Cardiac fibroblast (primary cell): Measurements from ENCODE around the gene TRPM8.
A peak's percentile ranks its signal among the peaks of the same experiment; 100 is the strongest.
"Not testable (repeated sequence)": the region's sequence is repeated elsewhere in the genome, so short reads cannot be mapped to it uniquely, and the experiment has no call there.

Experiments used
- DNase-seq, 2 donors: peaks; one replicate each; pipeline versions ENCODE4 v3.0.0 to v3.0.0-alpha.2; 2010; ENCODE audit warnings: low read depth in 2 of 2
- H3K4me3 ChIP-seq, 2 donors: replicated peaks in 1 of 2; 1 replicate in 1 of 2; 2 replicates in 1 of 2; pipeline ENCODE4 v1.5.1; 2011; ENCODE audit warnings: low read depth in 2 of 2, low read length in 2 of 2, mild to moderate bottlenecking in 2 of 2, moderate library complexity in 1 of 2
- CTCF ChIP-seq: IDR thresholded peaks from one replicate; pipeline ENCODE4 v1.5.1; 2011; ENCODE audit warnings: low read depth, mild to moderate bottlenecking, low read length, inconsistent platforms

TRPM8 gene

GRCh38 chr2:233961905-233962304, 44.7 kb downstream of the TRPM8 start:
- no peak for TF ChIP-seq CTCF
- H3K4me3 ChIP-seq = no peak overlapping the region
- DNase-seq = no peak

- no peak for DNase-seq
- no peak for TF ChIP-seq CTCF
Measured at GRCh38 chr2:233964581-233964980, 47.4 kb downstream of the TRPM8 start.

GRCh38 chr2:233965032-233965603, 47.9 kb downstream of the TRPM8 start:
- no peak for TF ChIP-seq CTCF
- no peak overlapping the region for H3K4me3 ChIP-seq
- DNase-seq = peak in 1 of 2 donors; percentile 10

More at GRCh38 chr2:233964581-233964980, 47.4 kb downstream of the TRPM8 start:
- H3K4me3 ChIP-seq = no peak overlapping the region

- DNase-seq, H3K4me3 ChIP-seq: not testable (repeated sequence)
Measured at GRCh38 chr2:233965646-233966045, 48.5 kb downstream of the TRPM8 start.

GRCh38 chr2:233966388-233966787, 49.2 kb downstream of the TRPM8 start:
- DNase-seq = no peak
- no peak overlapping the region for H3K4me3 ChIP-seq
- TF ChIP-seq CTCF = no peak

- no peak for DNase-seq
Measured at GRCh38 chr2:233967164-233967563, 50.0 kb downstream of the TRPM8 start.

GRCh38 chr2:233968556-233968955, 51.4 kb downstream of the TRPM8 start:
- DNase-seq = no peak
- TF ChIP-seq CTCF = no peak
- no peak overlapping the region for H3K4me3 ChIP-seq

More at GRCh38 chr2:233967164-233967563, 50.0 kb downstream of the TRPM8 start:
- TF ChIP-seq CTCF = no peak
- H3K4me3 ChIP-seq = no peak overlapping the region

- DNase-seq = not testable (repeated sequence)
Measured at GRCh38 chr2:233972460-233972859, 55.3 kb downstream of the TRPM8 start.

More at GRCh38 chr2:233972460-233972859, 55.3 kb downstream of the TRPM8 start:
- H3K4me3 ChIP-seq = not testable (repeated sequence)
